Gastrocnemius medialis (tissue), 4 donors: Measurements from ENCODE around the gene OMG.

Source experiments
- CTCF ChIP-seq, 5 experiments: fragments of 450-650 bp in 3 of 5; fragments of 200-600 bp in 2 of 5; sonication (generic) in 2 of 5; IDR thresholded peaks in 4 of 5; conservative IDR thresholded peaks in 1 of 5; 1 replicate in 4 of 5; 2 replicates in 1 of 5; pipeline ENCODE4 v1.5.1; 2016 to 2019; ENCODE audit warnings: antibody characterized with exemption in 5 of 5, mild to moderate bottlenecking in 3 of 5, moderate library complexity in 3 of 5
- POLR2A ChIP-seq, 2 donors: fragments of 450-650 bp; IDR thresholded peaks; one replicate each; pipeline ENCODE4 v1.6.1; 2017; ENCODE audit warnings: antibody characterized with exemption in 2 of 2, mild to moderate bottlenecking in 2 of 2, moderate library complexity in 2 of 2

- TF ChIP-seq POLR2A (IDR thresholded peaks at IDR 0.05) (no peak), CTCF (IDR thresholded peaks at IDR 0.05 in 4 of 5, conservative IDR thresholded peaks at IDR 0.05 in 1 of 5) (no peak)
Observed at GRCh38 chr17:31281061-31281460, 16.0 kb downstream of the OMG start.
